Measurements from ENCODE around the gene JAK3.

GRCh38 chr19:17874758-17875135, 27.0 kb upstream of the JAK3 start:
- TF ChIP-seq GZF1 (CRISPR knock-in tag; IDR thresholded peaks at IDR 0.05) (no peak), KAT2B (IDR thresholded peaks at IDR 0.05; ENCODE audit: borderline replicate concordance, low read depth, low read length) (no peak), ZBTB34 (CRISPR knock-in tag; IDR thresholded peaks at IDR 0.05) (no peak), CREB3 (CRISPR knock-in tag; IDR thresholded peaks at IDR 0.05) (no peak), CREM (IDR thresholded peaks at IDR 0.05) (no peak), CREM (CRISPR knock-in tag; IDR thresholded peaks at IDR 0.05) (no peak), IRF2 (CRISPR knock-in tag; IDR thresholded peaks at IDR 0.05) (no peak), TCF12 (IDR thresholded peaks at IDR 0.05) (no peak), TCF12 (CRISPR knock-in tag; IDR thresholded peaks at IDR 0.05) (no peak), PHF8 (CRISPR knock-in tag; IDR thresholded peaks at IDR 0.05) (no peak), ZNF44 (CRISPR knock-in tag; IDR thresholded peaks at IDR 0.05) (no peak), HDAC1 (CRISPR knock-in tag; IDR thresholded peaks at IDR 0.05) (no peak), PREB (CRISPR knock-in tag; IDR thresholded peaks at IDR 0.05) (no peak), CHD2 (IDR thresholded peaks at IDR 0.05; ENCODE audit: low read depth, low read length) (no peak), ZNF512 (CRISPR knock-in tag; IDR thresholded peaks at IDR 0.05) (no peak)
